OCI-LY3 (cell line): Measurements from ENCODE around the gene ZNF185.

Source experiments
- CTCF ChIP-seq: fragments of 200-600, 300-600 bp; sonication (generic); IDR thresholded peaks from 2 replicates; pipeline ENCODE4 v1.5.1; 2014; ENCODE audit warnings: antibody characterized with exemption, low read length, low read depth
- EZH2phosphoT487 ChIP-seq: fragments of 200-600 bp; shearing (Covaris generic); IDR thresholded peaks from 2 replicates; pipeline ENCODE4 v1.6.1; 2018; ENCODE audit warnings: antibody characterized with exemption, mixed run types, low read depth

GRCh38 chrX:152915541-152916241 lies 17.8 kb downstream of the ZNF185 start:
- TF ChIP-seq CTCF (peak; percentile 59), EZH2phosphoT487 (no peak)
